Stimulated activated CD8-positive, alpha-beta memory T cell treated with anti-CD3 and anti-CD28 coated beads, Interleukin-4, amount 100 ng/mL, for 4 hours (primary cell): ENCODE results near the gene ADAMTS2.

Experiments
- DNase-seq, 2 donors: peaks; one replicate each; pipeline ENCODE4 v3.0.0-alpha.2; 2020; ENCODE audit warnings: low read depth in 2 of 2, low spot score in 1 of 2

The ADAMTS2 gene

GRCh38 chr5:179345433-179346321 lies at the start of gene ADAMTS2:
Gene ADAMTS2 (minus strand): TSS chr5:179345461. CDS start chr5:179345328, 133 bp downstream.
- DNase-seq, result no peak

DNA sequence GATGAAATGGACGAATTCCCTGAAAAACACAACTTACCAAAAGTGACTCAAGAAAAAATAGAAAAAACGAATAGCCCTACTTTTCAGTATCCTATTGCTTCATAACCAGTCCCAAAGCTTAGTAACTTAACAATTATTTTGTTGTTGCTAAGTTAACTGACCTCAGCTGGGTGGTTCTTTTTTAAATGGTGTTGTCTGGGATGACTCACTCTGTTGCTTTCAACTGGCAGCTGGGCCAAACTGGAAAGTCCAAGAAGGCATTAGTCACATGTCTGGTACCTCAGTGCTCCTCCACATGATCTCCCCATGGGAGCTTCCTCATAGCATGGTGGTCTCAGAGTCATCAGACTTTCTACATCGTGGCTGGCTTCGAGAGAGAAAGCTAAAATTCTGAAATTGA lies 47.8 kb upstream of the ADAMTS2 start:
- DNase-seq, result no peak

DNA sequence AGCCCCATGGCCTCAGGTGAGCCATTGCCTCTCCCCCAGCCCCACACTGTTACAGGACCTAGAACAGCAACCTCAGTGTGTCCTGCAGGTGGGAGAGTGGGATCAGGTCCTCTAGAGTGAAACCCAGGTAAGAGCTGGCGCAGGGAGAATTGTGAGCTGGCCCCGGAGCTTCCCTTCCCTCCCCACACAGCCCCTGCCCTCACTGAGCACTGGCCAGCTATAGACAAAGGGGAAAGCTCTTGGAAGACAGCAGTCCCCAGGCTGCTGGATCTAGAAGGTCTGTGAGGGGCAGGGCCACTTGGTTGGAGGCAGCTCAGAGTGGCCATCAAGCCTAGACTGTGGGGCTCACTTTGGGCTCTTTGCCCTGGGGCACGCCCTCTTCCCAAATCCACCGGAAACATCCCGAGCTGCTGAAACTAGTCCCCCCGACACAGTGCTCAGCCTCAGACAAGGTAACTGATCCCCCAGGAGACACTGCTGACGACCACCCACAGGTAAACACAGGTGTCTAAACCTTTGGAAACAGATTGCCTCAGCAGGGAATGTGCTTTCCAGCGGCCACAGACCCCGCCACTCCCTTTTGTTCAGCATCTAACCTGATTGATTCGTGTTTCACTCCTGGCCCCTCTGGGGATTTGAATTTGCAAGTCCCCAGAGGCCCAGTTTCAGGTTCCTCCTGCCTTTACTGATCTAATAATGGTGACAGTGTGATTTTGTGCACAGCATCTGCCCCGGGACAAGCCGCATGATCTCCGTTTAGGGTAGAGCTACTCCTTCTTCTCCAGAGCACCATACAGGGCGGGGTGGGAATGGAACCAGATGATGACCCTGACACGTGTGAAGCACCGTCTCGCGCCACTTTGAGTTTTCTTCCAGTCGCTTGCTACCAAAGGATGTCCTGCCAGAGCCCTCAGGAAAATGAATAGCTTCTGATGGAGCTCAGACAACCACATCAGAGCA lies 42.2 kb upstream of the ADAMTS2 start:
- DNase-seq, result no peak

GRCh38 chr5:179385914-179386313 lies 40.7 kb upstream of the ADAMTS2 start:
- no peak for DNase-seq

GRCh38 chr5:179382486-179382885 lies 37.2 kb upstream of the ADAMTS2 start:
- DNase-seq, result no peak

DNA sequence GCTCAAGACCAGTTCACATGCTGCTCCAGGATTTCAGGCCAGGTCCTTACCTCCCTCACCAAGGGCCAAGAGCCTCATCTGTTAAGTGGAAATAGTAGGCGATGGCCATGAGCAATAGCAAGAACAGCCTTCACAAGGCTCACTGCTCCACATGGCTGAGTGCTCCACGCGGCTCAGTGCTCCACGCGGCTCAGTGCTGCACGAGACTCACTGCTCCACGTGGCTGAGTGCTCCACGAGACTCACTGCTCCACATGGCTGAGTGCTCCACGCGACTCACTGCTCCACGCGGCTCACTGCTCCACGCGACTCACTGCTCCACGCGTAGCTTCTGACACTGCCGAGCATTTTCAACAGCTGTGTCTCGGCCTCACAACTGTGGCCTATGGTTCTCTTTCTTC lies 36.4 kb upstream of the ADAMTS2 start:
- DNase-seq, result no peak

- DNase-seq, result no peak
Observed at GRCh38 chr5:179380211-179381035, 35.2 kb upstream of the ADAMTS2 start.

DNA sequence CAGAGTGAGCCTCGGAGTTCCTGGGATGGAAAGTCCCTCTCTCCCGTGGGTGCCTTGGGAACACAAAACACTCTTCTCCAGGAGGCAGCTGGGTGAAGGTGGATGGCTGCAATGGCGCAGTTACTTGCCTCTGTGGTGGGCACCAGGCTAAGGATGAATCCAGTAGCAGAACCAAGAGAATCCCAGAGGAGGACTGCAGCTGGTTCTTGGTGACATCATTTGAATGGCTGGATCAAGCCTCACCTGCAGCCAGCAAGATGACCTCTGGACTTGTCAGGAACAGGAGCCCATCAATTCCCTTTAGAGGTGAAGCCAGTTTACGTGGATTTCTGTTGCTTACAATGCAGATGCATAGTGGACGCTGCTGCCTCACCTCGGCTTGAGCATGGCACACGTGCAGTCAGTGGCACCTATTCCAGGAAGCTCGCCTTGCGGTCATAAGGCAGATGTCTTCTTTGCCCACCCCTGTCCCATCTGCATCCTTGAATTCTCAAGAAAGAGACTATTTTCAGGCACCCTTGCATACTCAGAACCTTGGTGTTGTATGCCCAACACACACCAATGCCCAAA lies 34.1 kb upstream of the ADAMTS2 start:
- no peak for DNase-seq

DNA sequence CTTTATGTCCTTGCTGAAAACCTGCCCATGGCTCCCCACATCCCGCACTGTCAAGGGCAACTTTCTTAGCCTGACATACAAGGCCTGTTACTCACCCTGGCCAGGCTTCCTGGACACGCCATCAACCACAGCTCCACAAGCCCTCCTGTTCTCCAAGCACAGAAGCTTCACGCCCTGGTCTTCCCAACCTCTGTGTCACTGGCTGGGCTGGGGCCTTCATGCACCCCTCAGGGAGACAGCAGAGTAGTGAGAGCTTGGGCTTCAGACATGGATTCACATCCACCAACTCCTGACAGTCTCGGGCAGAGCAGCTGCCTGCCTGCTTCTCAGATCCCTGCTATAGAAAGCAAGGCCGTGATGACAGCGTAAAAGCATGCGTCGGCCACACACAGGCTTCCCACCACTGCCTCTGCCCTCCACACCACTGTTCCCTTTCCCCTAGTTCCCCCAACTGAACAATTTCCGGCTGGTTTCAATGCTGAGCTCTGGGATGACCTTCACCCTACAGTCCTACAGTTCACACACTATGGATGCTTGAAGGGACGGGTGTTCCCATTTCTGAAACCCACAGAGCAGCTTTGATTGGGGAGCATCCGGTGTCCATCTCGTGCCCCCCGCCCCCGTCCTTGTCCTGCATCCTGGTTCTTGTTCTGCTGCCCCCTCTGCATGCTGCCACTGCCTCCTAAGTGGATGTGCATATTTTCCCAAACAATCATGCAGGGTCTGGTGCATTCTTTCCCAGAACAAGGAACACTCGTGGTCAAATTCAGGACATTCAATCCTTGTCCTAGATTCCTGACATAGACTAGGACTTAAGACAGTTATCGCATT lies 33.4 kb upstream of the ADAMTS2 start:
- DNase-seq, result no peak

- DNase-seq, result no peak
Observed at GRCh38 chr5:179378116-179378440, 32.8 kb upstream of the ADAMTS2 start.

DNA sequence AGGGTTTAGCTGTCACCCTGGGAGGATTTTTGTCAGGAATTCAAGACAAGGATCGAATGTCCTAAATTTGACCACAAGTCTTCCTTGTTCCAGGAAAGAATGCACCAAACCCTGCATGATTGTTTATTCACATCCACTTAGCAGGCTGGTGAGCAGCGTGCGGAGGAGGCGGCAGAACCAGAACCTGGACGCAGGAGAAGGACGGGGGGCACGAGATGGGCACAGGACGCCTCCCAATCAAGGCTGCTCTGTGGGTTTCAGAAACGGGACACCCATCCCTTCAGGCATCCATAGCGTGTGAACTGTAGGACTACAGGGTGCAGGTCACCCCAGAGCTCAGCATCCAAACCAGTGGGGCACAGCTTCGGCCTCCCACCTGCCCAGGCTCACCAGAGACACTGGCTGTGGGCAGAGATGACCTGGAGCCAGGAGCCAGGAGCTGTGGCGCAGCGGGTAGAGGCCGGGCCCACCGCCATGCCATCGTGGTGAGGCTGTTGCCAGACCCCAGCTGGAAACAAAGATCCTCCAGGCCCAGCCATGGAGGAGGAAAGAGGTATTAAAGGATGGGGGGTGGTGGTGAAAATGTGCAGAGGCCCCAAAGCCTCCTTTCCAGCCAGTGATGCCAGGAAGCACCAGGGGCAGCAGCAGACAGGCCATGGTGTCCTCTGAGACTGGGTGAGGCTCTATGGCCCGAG lies 32.3 kb upstream of the ADAMTS2 start:
- DNase-seq, result no peak

DNA sequence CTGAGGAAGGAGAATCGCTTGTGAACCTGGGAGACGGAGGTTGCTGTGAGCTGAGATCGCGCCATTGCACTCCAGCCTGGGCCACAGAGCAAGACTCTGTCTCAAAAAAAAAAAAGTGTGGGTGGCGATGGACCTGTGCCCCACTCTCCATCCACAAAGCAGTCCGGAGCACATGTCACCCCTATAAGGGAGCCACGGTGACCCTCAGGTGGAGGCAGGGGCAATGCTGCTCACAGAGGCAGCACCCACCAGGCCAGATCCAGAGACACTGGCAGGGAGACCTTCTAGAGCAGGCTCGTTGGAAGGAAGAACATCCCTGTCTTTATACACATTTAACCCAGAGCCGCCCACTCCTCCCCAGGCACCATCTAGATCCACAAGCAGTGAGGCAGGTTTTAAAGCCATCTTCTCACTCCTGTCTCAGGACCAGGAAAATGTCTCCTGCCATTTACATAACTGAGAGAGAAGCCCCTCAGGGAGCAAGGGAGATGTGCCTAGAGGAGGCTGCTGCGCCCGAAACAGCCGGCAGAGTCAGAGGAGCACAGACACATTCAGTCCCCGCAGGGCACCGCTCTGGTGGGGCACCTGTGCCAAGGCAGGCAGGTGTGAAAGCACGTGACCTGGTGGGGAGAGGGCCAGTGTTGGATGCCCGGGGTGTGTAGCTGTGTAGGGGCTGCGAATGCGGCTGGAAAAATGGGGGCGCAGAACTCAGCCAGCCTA lies 31.6 kb upstream of the ADAMTS2 start:
- DNase-seq, result no peak

DNA sequence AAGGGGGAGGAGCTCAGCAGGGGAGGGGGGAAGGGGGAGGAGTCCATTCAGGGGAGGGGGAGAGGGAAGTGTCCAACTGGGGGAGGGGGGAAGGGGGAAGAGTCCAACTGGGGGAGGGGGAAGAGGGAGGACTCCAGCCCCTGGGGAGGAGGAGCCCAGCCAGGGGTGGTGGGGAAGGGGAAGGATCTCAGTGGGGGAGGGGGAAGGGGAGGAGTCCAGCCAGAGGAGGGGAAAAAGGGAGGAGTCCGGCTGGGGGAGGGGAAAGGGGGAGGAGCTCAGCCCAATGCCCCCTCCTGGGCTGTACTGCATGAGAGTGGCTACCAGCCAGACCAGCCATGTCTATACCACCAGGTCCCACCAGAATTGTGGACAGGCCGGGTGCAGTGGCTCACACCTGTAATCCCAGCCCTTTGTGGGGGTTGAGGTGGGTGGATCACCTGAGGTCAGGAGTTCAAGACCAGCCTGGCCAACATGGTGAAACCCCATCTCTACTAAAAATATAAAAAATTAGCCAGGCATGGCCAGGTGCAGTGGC lies 30.6 kb upstream of the ADAMTS2 start:
- no peak for DNase-seq

DNA sequence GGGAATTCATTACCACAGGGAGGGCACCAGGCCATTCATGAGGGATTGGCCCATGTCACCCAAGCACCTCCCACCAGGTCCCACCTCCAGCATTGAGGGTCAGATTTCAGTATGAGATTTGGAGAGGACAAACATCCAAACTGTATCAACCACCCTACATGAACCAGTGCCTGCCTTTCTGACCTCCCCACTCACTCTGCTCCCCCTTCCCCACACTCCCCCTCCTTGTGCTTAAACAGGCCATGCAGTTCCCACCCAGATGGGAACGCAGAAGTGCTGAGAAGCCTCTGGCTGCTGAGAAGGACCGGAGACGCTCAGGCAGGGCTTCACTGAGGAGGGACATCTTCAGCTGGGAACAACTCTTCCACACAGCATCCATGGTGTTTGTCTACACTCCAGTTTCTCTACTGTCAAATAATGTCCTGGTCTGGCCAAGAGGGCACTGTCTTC lies 30.0 kb upstream of the ADAMTS2 start:
- no peak for DNase-seq

- no peak for DNase-seq
Observed at GRCh38 chr5:179374506-179375235, 29.4 kb upstream of the ADAMTS2 start.

DNA sequence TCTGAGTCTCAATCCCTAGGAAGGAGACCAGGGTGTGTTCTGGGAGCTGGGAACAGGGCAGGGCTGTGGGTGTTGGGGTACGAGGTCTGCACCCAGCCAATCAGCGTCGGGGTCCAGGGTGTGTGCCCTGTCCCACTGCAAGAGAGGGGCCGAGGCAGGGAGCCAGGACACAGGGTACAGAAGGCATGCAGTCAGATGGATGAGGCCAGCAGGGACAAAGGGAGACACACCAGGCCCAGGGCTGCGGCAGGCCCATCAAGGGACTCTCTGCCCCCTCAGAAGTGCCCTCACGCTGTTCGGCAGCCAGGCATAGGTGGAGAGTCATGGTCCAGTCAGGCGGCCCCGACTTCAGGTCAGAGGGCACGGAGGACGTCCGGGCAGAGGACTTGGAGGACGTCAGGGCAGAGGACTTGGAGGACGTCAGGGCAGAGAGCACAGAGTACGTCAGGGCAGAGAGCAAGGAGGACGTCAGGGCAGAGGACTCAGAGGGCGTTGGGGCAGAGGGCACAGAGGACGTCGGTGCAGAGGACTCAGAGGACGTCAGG lies 28.8 kb upstream of the ADAMTS2 start:
- DNase-seq, result no peak
